Activated CD8-positive, alpha-beta T cell treated with anti-CD3 and anti-CD28 coated beads for 36 hours (primary cell): ENCODE measurements around the gene RNF181. TPM values are rescaled to one million over a fixed set of nuclear protein-coding genes. Genes with fewer than 3 reads are reported as not detected.

Source experiments
- ATAC-seq: fragments of 200-7000 bp; cut with Tn5 transposase; one replicate; pipeline ENCODE4 v1.10.0; 2021; ENCODE audit warnings: mild to moderate bottlenecking, moderate library complexity
- CTCF ChIA-PET: fragments of 350-600 bp; sonication (Branson Sonifier 250); formaldehyde crosslinking; loops from one replicate; lab custom pipeline; 2021; ENCODE audit warnings: antibody characterized with exemption; lab: Charles Lee
- POLR2A ChIA-PET: fragments of 350-600 bp; sonication (Branson Sonifier 250); formaldehyde crosslinking; loops from one replicate; lab custom pipeline; 2021; ENCODE audit warnings: antibody characterized with exemption; lab: Charles Lee
- DNase-seq: peaks from one replicate; pipeline ENCODE4 v3.0.0-alpha.2; 2020
- H3K27ac Mint-ChIP-seq: one replicate; pipeline ENCODE4 v1.8.0; 2021; ENCODE audit warnings: mild to moderate bottlenecking, mixed read lengths
- H3K27me3 Mint-ChIP-seq: one replicate; pipeline ENCODE4 v1.8.0; 2021; ENCODE audit warnings: mixed read lengths
- H3K36me3 Mint-ChIP-seq: one replicate; pipeline ENCODE4 v1.8.0; 2021; ENCODE audit warnings: low read depth, mixed read lengths
- H3K4me1 Mint-ChIP-seq: one replicate; pipeline ENCODE4 v1.8.0; 2021; ENCODE audit warnings: low read depth, mixed read lengths
- H3K4me3 Mint-ChIP-seq: one replicate; pipeline ENCODE4 v1.8.0; 2021; ENCODE audit warnings: mild to moderate bottlenecking, moderate library complexity, mixed read lengths
- H3K9me3 Mint-ChIP-seq: one replicate; pipeline ENCODE4 v1.8.0; 2021; ENCODE audit warnings: mixed read lengths
- intact Hi-C: fragments of 100-400 bp; cut with micrococcal nuclease; formaldehyde crosslinking; loops from one replicate; pipeline ENCODE4 v1.10.0; 2022
- total RNA-seq, 2 experiments: library from RNA; stranded (reverse); gene quantifications; one replicate each; pipeline ENCODE4 v1.2.3, GENCODE V29; 2021
- TF ChIP-seq, protein P1 (sequence below): fragments of 200-600 bp; IDR thresholded peaks from one replicate; pipeline ENCODE4 v1.8.0; 2022; ENCODE audit warnings: antibody characterized with exemption, mild to moderate bottlenecking

Gene RNF181
- total RNA-seq, 2 experiments from 2014 or later = 112 to 117 TPM

- Mint-ChIP-seq H3K4me3 (no peak overlapping the region), H3K27ac (no peak overlapping the region), H3K9me3 (no peaks in the 10 kb centered on the region), H3K4me1 (no peaks in the 10 kb centered on the region), H3K36me3 (peaks cover 13% of the 10 kb centered on the region), H3K27me3 (no peaks in the 10 kb centered on the region)
- peak; percentile 96 for ATAC-seq
- intact Hi-C loops = loop anchor here (1.0 kb wide), 2 partner anchors 132 to 161 kb away; no protein-coding TSS in a partner anchor
- POLR2A ChIA-PET = interaction anchor here (1.0 to 23.8 kb wide), 6 partner anchors 5 to 162 kb away, joined by 3 to 467 read pairs (median 167); partner anchors contain the start of genes CAPG, GGCX, MAT2A and SH2D6
- TF ChIP-seq, protein P1, sequence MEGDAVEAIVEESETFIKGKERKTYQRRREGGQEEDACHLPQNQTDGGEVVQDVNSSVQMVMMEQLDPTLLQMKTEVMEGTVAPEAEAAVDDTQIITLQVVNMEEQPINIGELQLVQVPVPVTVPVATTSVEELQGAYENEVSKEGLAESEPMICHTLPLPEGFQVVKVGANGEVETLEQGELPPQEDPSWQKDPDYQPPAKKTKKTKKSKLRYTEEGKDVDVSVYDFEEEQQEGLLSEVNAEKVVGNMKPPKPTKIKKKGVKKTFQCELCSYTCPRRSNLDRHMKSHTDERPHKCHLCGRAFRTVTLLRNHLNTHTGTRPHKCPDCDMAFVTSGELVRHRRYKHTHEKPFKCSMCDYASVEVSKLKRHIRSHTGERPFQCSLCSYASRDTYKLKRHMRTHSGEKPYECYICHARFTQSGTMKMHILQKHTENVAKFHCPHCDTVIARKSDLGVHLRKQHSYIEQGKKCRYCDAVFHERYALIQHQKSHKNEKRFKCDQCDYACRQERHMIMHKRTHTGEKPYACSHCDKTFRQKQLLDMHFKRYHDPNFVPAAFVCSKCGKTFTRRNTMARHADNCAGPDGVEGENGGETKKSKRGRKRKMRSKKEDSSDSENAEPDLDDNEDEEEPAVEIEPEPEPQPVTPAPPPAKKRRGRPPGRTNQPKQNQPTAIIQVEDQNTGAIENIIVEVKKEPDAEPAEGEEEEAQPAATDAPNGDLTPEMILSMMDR = peak; percentile 91
- DNase-seq = peak; percentile 92
- CTCF ChIA-PET = interaction anchor here (0.7 to 7.7 kb wide), 40 partner anchors 7 to 255 kb away, joined by 3 to 221 read pairs (median 8); partner anchors contain the start of genes ELMOD3, GGCX, MAT2A and RETSAT
Observed at GRCh38 chr2:85551698-85552678, 43.6 kb upstream of the RNF181 start.

- intact Hi-C loops = no loop called here
- ATAC-seq (no peak), DNase-seq (no peak)
- Mint-ChIP-seq H3K4me1 (peaks cover 1% of the 10 kb centered on the region), H3K36me3 (peaks cover 18% of the 10 kb centered on the region), H3K27me3 (no peaks in the 10 kb centered on the region), H3K9me3 (no peaks in the 10 kb centered on the region), H3K4me3 (no peak overlapping the region), H3K27ac (no peak overlapping the region)
- ChIA-PET POLR2A (interaction anchor here (0.8 to 23.8 kb wide), 3 partner anchors 4 to 143 kb away, joined by 3 to 467 read pairs (median 467); partner anchors contain the start of genes CAPG, GGCX and MAT2A), CTCF (interaction anchor here (1.6 to 7.7 kb wide), 5 partner anchors 129 to 198 kb away, joined by 9 to 221 read pairs (median 19); partner anchors contain the start of genes ELMOD3, RETSAT and SH2D6)
- TF ChIP-seq, protein P1 = no peak
Observed at GRCh38 chr2:85553184-85553583, 42.4 kb upstream of the RNF181 start.

- ChIA-PET POLR2A (interaction anchor here (1.0 to 23.8 kb wide), 4 partner anchors 10 to 136 kb away, joined by 3 to 467 read pairs (median 4); partner anchors contain the start of gene MAT2A), CTCF (interaction anchor here (1.9 to 7.7 kb wide), 4 partner anchors 135 to 164 kb away, joined by 6 to 221 read pairs (median 74); partner anchors contain the start of gene SH2D6)
- intact Hi-C loops = no loop called here
- no peaks in the 10 kb centered on the region for H3K9me3 Mint-ChIP-seq
- H3K27me3 Mint-ChIP-seq = no peaks in the 10 kb centered on the region
- H3K4me1 Mint-ChIP-seq = peaks cover 16% of the 10 kb centered on the region
- ATAC-seq (no peak), DNase-seq (no peak)
- TF ChIP-seq, protein P1 = no peak
- H3K27ac Mint-ChIP-seq = peak overlapping the region; percentile 6
- H3K36me3 Mint-ChIP-seq = peaks cover 21% of the 10 kb centered on the region
- H3K4me3 Mint-ChIP-seq = no peak overlapping the region
Observed at GRCh38 chr2:85554980-85555612, 40.4 kb upstream of the RNF181 start.

DNA sequence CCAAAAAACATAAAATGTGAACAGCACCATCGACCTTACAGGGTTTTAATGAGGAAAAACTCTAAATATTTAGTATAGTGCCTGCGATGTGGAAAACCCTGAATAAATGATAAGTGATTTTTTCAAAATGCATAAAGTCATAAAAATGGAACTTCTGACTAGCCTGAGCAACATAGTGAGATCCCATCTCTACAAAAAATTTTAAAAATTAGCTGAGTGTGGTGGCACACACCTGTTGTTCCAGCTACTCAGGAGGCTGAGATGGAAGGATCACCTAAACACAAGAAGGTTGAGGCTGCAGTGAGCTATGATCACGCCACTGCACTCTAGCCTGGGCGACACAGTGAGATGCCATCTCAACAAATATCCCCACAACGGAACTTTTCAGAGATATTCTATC is 38.4 kb upstream of the RNF181 start:
- no peak overlapping the region for H3K4me3 Mint-ChIP-seq
- peaks cover 16% of the 10 kb centered on the region for H3K36me3 Mint-ChIP-seq
- POLR2A ChIA-PET = interaction anchor here (0.6 to 23.8 kb wide), 4 partner anchors 12 to 1072 kb away, joined by 3 to 467 read pairs (median 4); partner anchors contain the start of gene MAT2A
- H3K27me3 Mint-ChIP-seq = no peaks in the 10 kb centered on the region
- CTCF ChIA-PET = interaction anchor here (0.9 to 3.2 kb wide), 8 partner anchors 11 to 258 kb away, joined by 3 to 39 read pairs (median 3); partner anchors contain the start of genes MAT2A and SH2D6
- no peaks in the 10 kb centered on the region for H3K9me3 Mint-ChIP-seq
- DNase-seq (no peak), ATAC-seq (no peak)
- H3K27ac Mint-ChIP-seq = no peak overlapping the region
- peaks cover 23% of the 10 kb centered on the region for H3K4me1 Mint-ChIP-seq
- intact Hi-C loops = no loop called here
- TF ChIP-seq, protein P1 = no peak
